Left lobe of liver (tissue), 2 donors: Measurements from ENCODE around the gene NQO2. TPM values are rescaled to one million over a fixed set of nuclear protein-coding genes. Genes with fewer than 3 reads are reported as not detected.
"Not testable (repeated sequence)": the region's sequence is repeated elsewhere in the genome, so short reads cannot be mapped to it uniquely, and the experiment has no call there.

Experiments used
- ATAC-seq: fragments of 200-7000 bp; cut with Tn5 transposase; one replicate; pipeline ENCODE4 v1.9.1; 2020; ENCODE audit warnings: mild to moderate bottlenecking, moderate library complexity
- DNase-seq: peaks from one replicate; pipeline ENCODE4 v3.0.0-alpha.2; 2020; ENCODE audit warnings: low spot score
- total RNA-seq: library from RNA; stranded (reverse); gene quantifications from one replicate; pipeline ENCODE4 v1.2.1, GENCODE V29; 2021
- donor health status: DM: no; HTN: no; CAD: no; lungs with moderate emphysema.
- donor health status: DM: no; HTN: yes; CAD: no.

Gene NQO2
- total RNA-seq, 1 donor from 2014 or later: 62.7 TPM

DNA sequence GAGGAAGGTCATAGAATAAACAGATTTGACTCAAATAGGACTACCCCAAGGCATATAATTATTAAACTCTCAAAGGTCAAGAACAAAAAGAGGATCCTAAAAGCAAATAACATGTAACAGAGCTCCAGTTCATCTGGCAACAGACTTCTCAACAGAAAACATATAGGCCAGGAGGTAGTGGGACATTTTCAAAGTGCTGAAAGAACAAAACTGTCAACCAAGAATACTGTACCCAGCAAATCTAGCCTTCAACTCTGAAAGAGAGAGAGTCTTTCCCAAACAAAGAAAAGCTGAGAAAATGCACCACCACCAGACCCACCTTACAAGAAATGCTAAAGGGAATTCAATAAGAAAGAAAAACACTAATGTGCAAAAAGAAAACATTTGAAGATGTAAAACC, 11.9 kb downstream of the NQO2 start:
- ATAC-seq (no peak), DNase-seq (no peak)

GRCh38 chr6:3013486-3013885, 13.8 kb downstream of the NQO2 start:
- DNase-seq: peak; percentile 59
- ATAC-seq: peak; percentile 70

GRCh38 chr6:3013901-3014674, 14.4 kb downstream of the NQO2 start:
- ATAC-seq (no peak), DNase-seq (peak; percentile 41)

GRCh38 chr6:3014675-3015066, 15.0 kb downstream of the NQO2 start:
- ATAC-seq (no peak), DNase-seq (no peak)

DNA sequence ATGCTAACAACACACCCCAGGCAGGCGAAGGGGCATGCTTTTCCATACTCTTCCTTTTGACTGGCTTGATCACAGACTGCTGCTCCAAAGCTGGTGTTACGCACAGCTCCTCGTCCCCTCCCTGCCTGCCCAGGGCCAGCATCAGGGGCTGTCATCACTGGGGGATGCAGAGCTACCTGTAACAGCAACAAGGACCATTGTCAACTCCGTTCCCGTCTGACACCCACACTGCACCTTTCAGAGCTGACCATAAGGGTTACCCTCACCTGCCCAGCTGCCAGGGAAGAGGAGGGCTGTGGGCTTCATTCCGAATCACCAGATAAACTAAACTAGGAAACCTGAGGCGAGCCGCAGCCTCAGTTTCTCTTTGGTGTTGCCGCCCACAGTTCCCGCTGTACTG, 15.4 kb downstream of the NQO2 start:
- peak; percentile 42 for DNase-seq
- ATAC-seq: no peak

DNA sequence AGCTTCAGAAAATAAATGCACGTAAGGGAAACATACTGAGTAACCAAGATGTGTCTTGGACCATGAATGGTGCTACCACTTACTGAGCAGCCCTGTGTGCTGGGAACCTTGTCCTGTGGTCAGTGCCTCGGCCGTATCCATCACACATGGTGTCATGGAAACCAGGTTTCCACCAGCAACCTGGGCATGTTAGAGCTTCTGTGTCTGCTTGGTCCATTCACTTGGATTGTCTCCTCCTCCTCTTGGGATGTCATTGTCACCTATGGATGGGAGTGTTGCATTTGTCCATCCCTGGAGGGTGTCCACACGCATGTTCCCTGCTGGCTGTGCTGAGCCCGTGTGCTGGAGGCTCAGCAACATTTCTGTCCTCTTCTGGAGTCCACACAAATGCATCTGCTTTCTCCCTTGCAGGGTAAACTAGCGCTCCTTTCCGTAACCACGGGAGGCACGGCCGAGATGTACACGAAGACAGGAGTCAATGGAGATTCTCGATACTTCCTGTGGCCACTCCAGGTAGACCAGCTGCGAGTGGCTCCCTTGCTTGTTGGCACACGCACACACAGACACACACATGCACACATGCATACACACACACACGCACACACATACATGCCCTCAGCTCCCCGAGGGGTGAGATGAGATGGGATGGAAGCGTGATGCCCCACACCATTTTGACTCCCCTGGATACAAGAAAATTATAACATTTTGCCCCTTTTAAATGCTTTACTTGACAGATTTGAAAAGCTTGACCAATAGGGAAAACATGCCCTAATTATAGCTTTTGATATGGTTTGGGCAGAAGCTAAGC, 17.0 kb downstream of the NQO2 start:
- no peak for ATAC-seq

GRCh38 chr6:3017304-3017703, 17.6 kb downstream of the NQO2 start:
- DNase-seq: peak; percentile 40
- ATAC-seq: no peak

More for the DNA sequence above, 17.0 kb downstream of the NQO2 start:
- peak; percentile 39 for DNase-seq

DNA sequence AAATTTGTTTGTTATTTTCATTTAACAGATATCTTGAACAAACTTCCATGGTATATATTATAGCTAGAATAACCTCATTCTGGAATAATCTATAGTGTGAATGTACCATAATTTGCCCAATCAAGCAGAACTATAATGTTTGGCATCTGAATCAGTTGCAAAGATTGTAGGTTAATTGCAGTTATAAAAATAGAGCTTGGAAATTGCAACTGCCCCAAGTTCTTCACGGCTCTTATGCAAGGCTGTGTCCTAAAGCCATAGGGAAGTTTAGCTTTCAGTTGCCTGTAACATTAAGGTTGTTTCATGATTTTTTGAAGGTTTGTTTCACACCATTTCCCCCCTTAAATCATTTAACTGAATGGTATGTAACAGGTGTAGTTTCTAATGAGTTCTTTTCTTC, 19.4 kb downstream of the NQO2 start:
- no peak for ATAC-seq
- DNase-seq: no peak

DNA sequence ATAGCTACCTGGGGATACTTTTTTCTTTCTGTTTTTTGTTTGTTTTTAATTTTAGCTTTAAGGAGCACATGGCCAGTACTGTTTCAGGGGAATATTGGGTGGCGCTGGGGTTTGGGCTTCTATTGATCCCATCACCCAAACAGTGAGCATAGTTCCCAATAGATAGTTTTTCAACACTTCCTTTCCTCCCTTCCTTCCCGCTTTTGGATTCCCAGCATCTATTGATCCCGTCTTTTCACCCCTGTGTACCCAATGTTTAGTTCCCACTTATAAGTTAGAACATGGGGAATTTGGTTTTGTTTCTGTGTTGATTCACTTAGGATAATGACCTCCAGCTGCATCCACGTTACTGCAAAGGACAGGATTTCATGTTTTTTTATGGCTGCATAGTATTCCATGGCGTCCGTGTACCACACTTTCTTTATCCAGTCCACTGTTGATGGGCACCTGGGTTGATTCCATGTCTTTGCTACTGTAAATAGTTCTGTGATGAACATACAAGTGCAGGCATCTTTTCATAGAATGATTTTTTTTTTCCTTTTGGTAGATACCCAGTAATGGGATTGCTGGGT, 20.1 kb downstream of the NQO2 start:
- DNase-seq: no peak
- ATAC-seq: no peak

DNA sequence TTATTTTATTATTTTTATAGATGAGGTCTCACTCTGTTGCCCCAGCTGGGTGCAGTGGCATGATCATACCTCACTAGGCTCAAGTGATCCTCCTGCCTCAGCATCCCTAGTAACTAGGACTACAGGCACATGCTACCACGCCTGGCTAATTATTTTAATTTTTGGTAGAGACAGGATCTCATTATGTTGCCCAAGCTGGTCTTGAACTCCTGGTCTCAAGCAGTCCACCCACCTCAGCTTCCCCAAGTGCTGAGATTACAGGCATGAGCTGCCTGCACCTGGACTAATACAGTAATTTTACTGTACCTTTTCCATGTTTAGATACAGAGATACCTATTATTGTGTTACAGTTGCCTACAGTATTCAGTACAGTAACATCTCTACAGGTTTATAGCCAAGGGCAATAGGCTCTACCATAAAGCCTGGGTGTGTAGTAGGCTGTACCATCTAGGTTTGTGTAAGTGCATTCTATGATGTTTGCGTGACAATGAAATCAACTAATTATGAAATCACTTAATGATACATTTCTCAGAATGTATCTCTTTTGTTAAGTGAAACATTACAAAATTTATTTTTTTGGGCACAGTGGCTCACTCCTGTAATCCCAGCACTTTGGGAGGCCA, 21.4 kb downstream of the NQO2 start:
- DNase-seq, ATAC-seq: not testable (repeated sequence)

DNA sequence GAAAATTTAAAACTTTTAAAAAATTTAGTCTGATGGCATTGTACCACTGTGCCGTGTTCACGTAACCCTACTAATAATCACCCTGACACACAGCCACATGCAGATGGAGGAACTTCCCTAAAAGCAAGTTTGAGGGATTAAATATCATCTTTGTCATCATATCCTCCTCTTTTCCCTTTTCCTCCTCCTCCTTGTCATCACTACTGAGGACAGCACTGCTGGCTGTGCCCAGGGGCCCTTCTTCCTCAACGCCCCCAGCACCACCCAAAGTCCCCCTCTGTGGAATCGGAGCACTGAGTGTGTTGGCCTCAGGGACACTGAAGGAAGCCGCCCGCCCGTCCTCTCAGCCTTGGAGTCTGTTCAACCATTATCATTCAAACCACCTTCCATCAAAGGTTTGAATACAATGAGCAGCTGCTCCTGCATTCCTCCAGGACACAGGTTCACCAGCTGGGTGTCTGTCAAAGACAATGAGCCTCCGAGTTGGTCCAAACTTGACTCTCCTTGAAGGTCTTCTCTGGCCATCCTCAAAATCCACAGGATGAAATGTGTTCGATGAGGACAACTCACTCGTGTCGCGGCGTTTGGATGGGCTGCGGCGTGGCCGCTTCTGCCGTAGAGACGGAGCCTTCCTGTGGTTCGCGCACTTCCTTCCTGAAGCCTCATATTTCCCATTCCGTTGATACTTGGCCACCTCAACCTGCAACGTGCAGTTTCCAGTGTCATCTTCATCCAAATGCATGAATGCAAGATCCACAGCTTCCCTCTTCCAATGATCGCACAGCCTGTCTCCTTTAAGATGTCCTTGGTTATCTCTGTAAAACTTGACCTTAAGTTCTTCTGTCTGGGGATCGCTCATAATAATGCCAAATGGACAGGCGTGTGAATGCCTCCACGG, 23.3 kb downstream of the NQO2 start:
- DNase-seq (no peak), ATAC-seq (peak; percentile 13)

- peak; percentile 79 for ATAC-seq
- DNase-seq: peak; percentile 79
Measured at GRCh38 chr6:3023663-3024483, 24.2 kb downstream of the NQO2 start.

GRCh38 chr6:3026791-3027626, 27.3 kb downstream of the NQO2 start:
- ATAC-seq (no peak), DNase-seq (no peak)

GRCh38 chr6:3028156-3028555, 28.5 kb downstream of the NQO2 start:
- not testable (repeated sequence) for ATAC-seq, DNase-seq

- peak; percentile 65 for ATAC-seq
Measured at GRCh38 chr6:3031857-3032640, 32.4 kb downstream of the NQO2 start.

GRCh38 chr6:3032986-3033385, 33.3 kb downstream of the NQO2 start:
- DNase-seq (no peak), ATAC-seq (no peak)

More at GRCh38 chr6:3031857-3032640, 32.4 kb downstream of the NQO2 start:
- DNase-seq: no peak

DNA sequence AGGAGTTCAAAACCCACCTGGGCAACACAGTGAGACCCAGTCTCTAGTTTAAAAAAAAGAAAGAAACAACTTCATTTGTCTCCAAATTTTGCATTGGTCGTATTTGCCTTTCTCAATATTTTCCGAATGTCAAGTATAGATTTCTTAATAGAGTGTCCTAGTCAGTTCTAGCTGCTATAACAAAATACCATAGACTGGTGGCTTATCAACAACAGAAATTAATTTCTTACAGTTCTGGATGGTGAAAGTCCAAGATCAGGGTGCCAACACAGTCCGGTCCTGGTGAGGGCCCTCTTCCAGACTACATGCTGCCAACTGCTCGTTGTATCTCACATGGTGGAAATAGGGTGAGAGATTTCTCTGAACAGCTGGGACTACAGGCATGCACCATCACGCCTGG, 34.0 kb downstream of the NQO2 start:
- ATAC-seq (no peak), DNase-seq (no peak)

- ATAC-seq (no peak), DNase-seq (no peak)
Measured at GRCh38 chr6:3035397-3035796, 35.7 kb downstream of the NQO2 start.
